Fibroblast of skin of right quadriceps (primary cell): ENCODE data around the gene SIDT1.

Source experiments
- DNase-seq: peaks from one replicate; pipeline ENCODE4 v3.0.0-alpha.2; 2013

The SIDT1 gene

DNA sequence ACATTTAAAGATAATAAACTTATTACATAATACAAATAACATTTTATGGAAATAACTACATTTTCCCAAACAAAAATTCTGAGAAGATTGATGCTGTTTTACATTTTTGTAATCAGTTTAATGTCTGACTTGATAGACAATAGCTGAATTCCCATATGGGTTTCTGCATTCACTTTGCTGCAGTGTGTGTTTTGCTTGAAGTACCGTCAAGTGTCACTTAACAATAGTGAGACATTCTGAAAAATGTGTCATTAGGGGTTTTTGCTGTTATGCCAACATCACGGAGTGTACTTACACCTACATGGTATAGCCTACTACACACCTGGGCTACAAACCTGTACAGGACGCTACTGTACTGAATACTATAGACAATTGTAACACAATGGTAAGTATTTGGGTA, 106.6 kb downstream of the SIDT1 start:
- DNase-seq, result no peak

DNA sequence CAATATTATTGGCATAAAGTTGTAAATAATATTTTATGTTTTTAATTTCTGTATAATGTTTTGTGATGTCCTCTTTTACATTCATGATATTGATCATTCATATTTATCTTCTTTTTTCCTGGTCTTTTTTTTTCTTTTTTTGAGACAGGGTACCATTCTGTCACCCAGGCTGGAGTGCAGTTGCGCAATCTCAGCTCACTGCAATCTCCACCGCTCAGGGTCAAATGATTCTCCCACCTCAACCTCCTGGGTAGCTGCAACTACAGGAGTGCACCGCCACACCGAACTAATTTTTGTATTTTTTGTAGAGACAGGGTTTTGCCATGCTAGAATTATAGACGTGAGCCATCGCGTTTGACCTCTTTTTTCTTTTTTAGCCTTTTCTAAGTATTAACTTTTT, 111.2 kb downstream of the SIDT1 start:
- no peak for DNase-seq

DNA sequence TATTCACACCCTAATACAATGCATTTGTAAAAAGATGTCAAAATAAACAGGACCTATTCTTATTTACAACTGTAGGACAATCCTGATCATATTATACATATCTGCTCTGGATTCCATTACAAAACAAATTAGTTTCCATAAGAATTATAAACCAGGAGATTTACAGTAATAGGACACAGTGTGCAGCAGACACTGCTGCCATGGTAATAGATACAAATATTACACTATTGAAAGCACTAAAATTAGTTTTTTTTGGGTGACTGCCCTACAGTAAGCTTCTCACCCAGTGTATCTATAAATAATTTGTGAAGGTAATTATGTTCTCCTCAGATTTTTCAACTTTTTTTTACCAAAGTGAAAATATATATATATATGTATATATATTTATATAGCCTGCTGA, 116.2 kb downstream of the SIDT1 start:
- DNase-seq, result no peak

DNA sequence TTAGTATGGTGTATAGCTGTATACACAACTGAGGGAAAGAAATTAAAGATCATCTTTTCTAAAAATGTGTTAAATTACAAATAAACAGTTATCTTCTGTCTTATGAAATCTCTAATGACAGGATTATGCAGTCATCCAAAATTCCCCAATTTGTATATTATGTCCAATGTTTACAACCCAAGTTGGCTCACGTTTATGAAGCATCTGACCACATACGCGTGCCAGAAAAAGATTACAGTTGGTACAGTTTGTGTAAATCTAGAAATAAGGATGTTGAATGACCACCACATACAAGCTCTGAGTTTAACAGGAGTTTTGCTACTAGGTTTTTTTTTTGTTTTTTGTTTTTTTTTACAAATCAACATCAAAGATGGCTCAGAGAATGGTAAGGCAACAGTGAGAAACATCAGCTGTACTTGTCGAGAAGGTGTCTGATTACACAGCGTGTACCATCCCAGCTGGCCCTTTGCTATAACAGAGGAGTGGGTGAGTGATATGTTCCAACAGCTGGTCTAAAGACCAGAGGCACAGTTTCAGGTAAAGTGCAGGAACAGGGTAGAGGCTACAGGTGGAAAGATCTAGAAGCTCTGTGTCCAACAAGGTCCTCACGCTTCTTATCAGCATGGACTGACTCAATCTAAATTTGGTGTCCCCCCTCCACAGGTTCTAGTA, 117.0 kb downstream of the SIDT1 start:
- no peak for DNase-seq

DNA sequence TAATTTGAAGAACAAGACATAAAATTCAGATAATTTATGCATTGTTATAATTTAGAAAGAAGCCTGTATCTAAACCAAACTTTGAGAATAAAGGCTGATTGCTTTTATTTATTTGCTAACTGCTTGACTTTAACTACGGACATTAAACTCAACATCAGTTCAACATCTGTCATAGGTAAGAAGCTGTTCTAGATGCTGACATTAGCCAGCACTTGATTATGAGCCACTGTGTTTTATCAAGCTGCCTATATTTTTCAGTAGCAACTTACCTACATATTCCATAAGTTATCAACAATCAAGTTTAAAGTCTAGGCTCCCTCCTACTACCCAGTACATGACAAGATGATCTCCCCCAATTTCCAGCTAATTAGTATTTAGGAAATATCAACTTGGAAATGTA, 122.0 kb downstream of the SIDT1 start:
- no peak for DNase-seq

DNA sequence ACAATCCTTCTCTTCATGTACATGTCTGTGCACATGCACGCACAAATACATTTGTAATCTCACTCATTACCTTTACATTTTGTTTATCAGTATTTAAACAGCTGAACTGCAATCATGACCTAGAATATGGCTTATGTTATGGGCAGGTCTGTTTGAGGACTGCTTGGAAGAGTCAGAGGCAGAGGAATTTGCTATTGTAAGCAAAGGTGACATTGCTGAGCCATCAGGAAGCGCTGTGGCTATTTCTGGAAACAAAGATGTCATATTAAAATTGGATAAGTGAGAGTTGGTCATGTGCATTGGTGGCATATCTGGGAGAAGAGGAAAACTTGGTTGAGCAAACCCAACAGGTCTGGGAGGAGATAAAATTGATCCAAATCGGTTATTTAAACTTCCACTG, 122.5 kb downstream of the SIDT1 start:
- no peak for DNase-seq

DNA sequence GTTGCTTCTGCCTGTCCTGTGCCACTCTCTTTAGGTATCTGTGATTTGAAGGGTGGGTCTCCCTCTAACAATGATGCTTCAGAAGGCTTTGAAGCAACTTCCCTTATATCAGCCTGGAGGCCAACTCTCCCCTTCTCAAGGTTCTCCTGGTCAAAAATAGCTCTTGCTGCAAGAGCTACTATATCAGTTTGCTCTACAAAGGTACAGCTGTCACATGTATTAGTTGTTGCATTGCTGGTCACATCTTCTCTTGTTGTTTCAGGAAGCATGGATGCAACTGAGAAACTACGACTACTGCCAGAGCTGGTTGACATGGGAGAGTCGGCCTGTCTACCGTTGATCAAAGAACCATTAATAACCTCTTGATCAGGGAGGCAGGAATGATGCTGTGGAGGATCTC, 125.8 kb downstream of the SIDT1 start:
- DNase-seq, result no peak

DNA sequence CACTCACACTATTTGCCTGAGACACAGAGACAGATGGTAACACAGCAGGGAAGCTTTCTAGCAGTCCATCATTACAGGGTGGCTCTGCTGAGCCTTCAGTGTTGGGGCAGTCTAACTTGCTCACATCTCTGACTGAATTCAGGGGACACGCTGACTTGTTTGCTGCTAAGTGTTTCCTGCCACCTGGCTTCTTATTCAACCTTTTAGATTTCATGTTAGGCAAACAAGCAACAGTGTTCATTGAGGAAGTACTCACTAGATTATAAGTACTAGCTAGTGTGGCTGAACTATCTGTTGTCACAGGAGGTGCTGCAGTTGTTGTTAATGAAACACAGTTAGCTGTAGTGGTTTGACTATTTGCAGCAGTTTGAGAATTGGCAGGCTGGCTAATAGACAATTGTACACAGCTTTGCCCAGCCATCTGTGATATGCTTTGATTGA, 126.8 kb downstream of the SIDT1 start:
- DNase-seq, result no peak

DNA sequence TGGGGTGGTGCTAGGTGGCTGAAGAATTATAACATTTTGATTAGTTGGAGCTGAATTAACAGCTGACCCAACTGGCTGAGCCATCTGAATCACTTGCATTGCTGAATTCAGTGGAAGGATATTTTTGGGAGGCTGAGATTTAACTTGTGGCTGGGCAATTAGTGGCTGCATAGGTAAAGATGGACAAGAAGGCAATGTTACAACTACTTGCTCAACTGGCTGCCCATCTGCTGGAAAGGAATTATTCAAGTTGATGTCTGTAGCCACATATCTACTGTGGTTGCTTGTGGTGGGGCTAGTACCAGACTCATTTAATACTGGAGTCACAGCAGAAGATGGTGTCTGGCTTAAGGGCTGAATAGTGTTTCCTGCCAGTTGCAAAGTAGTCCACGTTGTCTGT, 127.6 kb downstream of the SIDT1 start:
- no peak for DNase-seq

DNA sequence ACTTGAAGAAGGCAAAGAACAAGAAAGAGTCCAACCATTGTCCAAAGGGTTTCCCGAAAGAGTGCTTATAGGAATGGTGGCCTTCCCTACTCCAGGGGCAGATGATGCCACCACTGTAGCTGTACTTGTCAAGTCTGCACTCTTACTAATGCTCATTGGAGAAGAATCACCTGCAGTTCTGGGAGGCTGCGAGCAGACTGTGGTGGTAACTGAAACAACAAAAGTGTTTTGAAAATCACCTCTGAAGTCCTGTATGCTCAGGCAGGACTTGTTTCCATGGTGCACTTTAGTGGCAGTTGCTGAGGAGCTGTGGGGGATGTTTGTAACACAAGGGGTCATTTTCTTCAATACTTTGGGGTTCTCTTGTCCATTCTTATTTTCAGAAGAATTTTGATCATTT, 128.1 kb downstream of the SIDT1 start:
- no peak for DNase-seq

DNA sequence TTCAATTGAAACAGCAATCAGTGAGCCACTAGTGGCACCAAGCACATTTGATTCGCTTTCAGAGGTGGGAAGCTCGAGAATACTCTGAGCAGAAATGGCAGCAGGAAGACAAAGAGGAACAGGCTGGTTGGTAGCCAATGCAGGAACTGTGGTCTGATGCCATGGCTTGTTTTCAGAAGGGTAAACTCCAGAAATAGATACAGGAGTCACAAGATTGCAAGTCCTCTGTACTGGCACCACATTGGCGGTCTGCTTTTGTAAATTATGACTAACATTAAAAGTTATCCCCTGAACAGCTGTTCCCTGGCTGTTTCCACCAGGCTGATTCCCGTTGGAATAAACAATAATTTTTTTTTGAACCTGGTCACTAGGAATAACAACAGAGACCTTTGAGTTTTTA, 128.5 kb downstream of the SIDT1 start:
- DNase-seq, result no peak

DNA sequence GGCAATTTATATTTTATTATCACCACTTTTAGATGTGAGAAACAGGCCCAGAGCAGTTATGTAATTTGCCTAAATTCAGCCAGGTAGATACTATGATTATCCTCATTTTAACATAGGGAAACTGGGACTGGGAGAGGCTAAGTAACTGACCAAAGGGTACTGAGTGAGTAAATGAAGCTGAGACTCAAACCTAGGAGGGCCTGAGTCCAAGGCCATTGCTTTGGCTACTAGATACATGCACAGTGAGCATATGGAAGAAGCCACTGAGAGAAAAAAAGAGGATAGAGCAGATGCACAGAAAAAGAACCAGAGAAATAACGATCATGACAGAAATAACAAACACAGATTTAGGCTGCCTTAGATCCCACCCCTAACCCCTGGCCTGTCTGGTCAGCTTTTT, 130.5 kb downstream of the SIDT1 start:
- no peak for DNase-seq

DNA sequence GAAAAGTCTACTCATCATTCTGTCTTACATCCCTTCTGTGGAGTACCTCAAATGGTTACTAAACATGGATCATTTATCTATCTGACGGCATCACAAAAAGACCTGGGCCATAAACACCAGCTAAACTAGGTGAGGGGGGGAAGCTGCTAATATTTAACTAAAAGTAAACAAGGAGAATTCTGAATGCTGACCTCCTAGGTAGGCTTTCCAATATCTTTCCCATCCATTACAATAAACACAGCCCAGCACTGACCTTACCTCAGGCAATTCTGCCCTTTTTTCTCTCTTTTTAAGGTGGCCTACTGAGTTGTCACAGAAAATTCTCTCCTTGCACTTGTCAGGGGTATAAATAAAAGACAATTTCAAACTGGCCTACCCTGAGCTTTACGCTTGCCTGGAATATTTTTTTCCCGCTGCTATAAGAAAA, 131.0 kb downstream of the SIDT1 start:
- DNase-seq, result no peak

DNA sequence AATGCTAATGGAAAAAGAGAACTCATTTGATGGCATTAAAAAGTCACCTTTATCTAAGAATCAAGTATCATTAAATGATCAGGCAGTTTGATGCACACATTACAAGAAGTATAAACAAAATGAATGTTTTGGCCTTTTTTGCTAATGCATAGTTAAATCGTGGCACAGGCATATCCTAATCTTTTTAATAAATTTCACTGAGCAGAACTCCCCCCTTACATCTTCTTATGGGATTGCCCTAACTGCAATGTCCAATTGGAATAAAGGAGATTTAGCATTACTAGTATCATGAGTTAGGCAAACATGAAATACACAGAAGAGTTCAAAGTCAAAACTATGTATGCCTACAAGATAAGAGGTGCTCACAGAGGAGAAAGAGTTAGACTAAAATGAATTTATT, 131.4 kb downstream of the SIDT1 start:
- DNase-seq, result no peak

DNA sequence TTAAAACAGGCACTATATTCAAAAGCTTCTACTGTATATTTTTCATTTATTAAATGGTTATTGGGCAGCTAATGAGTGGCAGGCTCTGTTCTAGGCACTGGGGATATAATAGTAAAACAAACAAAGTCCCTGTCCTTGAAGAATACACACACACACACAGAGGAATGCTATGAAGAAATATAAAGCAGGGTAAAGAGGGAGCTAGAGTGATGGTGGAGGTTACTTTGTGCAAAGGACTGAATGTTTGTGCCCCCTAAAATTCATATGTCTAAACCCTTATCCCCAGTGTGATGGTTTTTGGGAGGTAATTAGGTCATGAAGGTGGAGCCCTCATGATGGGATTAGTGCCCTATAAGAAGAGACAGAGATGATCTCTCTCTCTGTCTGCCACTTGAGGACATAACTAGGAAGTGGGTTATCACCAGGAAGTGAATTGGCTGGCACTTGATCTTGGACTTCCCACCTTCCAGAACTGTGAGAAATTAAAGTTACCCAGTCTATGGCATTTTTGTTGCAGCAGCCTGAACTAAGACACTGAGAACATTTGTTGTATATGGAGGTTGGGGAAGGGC, 132.3 kb downstream of the SIDT1 start:
- no peak for DNase-seq

DNA sequence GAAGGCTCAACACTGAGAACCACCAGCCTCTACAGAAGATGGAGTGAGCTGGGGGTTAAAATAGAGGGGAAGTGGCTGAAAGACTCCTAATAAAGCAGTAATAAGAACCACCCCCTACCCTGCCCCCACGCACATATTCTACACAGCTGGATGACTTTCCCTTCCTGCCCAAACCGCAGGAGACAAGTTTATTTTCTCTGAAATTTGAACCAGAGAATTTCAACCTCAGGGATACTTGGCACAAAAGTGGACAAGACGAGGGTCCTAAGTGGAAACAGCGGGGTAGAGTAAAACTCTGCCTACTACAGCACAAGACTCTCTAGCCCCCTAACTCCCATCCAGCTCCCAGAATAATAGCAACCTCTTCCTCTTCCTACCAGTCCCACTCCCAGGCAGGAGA, 135.7 kb downstream of the SIDT1 start:
- DNase-seq, result peak; percentile 70

DNA sequence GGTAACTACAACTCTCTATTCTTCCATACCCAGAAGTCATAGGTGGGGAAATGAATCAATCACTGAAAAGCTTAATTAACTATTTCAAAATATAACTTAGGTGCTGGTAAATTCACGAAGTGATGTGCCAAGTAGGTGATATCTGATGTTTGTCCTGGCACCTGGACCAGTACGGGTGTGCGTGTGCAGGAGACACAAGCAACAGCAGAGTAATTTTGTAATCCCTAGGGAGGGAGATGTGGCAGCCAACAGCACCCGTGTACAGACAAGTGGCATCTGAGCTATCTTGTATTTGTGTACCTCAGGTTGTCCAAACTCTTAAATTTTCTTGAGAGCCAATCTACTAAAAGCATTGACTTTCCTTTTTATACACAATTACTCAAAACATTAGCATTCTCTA, 141.2 kb downstream of the SIDT1 start:
- DNase-seq, result no peak

DNA sequence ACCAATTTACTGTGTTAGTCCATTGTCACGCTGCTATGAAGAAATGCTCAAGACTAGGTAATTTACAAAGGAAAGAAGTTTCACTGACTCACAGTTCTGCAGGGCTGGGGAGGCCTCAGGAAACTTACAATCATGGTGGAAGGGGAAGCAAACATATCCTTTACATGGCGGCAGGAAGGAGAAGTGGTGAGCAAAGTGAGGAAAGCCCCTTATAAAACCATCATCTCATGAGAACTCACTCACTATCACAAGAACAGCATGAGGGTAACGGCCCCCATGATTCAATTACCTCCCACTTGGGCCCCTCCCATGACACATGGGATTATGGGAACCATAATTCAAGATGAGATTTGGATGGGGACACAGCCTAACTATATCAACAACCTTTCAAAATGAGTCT, 143.9 kb downstream of the SIDT1 start:
- DNase-seq, result no peak

DNA sequence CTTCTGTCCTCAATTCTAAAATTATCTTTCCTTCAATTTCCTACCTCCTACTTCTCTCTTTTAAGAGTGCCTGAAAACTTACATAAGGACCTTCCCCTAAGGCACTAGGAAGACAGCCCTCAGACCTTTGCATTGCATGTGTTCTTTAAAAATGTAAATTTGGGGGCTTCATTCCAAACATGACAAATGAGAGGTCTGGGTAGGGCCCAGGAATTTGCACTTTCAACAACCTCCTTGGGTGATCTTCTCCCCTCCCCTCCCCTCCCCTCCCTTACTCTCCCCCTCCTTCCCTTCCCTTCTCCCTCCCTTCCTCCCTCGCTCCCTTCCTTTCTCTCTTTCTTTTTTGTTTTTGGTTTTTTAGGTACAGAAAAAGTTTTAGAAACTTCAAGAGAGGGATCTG, 145.4 kb downstream of the SIDT1 start:
- DNase-seq, result no peak

DNA sequence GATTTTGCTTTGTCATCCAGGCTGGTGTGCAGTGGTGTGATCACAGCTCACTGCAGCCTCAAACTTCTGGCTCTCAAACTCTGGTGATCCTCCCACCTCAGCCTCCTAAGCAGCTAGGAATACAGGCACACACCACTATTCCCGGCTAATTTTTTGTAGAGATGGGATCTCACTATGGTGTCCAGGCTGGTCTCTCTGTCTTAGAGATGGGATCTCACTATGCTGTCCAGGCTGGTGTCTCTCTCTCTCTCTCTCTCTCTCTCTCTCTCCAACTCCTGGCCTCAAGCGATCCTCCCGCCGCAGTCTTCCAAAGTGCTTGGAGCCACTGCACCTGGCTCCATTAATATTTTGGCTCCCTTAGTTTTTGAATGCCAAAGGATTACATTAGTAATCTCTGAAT, 146.4 kb downstream of the SIDT1 start:
- DNase-seq, result no peak
